GM11168 (cell line): Measurements from ENCODE around the gene DACT1.
"Not testable (repeated sequence)": the region's sequence is repeated elsewhere in the genome, so short reads cannot be mapped to it uniquely, and the experiment has no call there.

Experiments used
- in situ Hi-C: fragments of 300-500 bp; cut with MboI; formaldehyde crosslinking; loops from one replicate; pipeline ENCODE4 v1.12.0; 2022; ENCODE audit warnings: low sequenced_read_pairs; ENCODE audit not compliant: unreplicated experiment

DACT1 gene, protein sequence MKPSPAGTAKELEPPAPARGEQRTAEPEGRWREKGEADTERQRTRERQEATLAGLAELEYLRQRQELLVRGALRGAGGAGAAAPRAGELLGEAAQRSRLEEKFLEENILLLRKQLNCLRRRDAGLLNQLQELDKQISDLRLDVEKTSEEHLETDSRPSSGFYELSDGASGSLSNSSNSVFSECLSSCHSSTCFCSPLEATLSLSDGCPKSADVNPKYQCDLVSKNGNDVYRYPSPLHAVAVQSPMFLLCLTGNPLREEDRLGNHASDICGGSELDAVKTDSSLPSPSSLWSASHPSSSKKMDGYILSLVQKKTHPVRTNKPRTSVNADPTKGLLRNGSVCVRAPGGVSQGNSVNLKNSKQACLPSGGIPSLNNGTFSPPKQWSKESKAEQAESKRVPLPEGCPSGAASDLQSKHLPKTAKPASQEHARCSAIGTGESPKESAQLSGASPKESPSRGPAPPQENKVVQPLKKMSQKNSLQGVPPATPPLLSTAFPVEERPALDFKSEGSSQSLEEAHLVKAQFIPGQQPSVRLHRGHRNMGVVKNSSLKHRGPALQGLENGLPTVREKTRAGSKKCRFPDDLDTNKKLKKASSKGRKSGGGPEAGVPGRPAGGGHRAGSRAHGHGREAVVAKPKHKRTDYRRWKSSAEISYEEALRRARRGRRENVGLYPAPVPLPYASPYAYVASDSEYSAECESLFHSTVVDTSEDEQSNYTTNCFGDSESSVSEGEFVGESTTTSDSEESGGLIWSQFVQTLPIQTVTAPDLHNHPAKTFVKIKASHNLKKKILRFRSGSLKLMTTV

DNA sequence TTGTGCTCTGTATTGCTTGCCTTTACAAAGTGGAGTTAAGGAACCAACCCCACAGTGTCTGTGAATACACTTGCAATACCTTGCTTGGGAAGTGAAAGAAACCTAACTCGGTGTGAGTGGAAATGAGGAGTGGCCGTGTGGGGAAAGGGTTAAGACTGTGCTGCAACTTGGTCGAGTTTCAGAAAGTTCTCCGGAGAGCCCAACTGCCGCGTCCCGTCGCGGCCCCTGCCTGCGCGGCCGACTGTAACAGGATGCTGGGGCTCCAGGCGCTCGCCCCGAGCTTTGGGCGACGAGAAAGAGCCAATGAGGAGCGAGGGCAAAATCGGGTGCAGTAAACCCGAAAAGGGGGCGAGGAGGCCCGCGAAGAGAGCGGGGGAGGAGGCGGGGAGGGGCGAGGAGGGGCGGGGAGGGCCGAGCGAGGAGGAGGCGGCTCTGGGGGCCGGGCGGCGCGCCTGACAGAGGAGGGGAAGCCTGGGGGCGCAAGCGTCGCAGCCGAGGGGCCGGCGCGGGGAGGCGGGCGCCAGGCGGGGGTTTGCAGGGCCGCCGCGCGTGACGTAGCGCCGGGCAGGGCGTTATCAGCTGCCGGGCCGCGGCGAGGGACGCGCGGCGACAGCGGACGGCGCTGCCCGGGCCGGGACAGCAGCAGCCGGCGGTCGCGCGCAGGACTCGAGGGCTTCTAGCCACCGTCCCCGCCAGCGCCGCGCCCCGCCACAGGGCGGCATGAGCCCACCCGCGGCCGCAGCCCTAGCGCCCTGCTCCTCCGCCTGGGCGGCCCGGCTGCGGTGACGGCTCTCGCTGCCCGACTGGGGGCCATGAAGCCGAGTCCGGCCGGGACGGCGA lies at the start of gene DACT1:
Gene DACT1, plus strand, starts transcription at position 572 of the 840 bp plus-strand sequence. Its CDS starts 241 bp downstream, at position 813.
- in situ Hi-C loops, result no loop called here

GRCh38 chr14:58588321-58588720 lies 49.4 kb upstream of the DACT1 start:
- in situ Hi-C loops, result not testable (repeated sequence)

GRCh38 chr14:58593977-58594376 lies 43.8 kb upstream of the DACT1 start:
- in situ Hi-C loops, result no loop called here

DNA sequence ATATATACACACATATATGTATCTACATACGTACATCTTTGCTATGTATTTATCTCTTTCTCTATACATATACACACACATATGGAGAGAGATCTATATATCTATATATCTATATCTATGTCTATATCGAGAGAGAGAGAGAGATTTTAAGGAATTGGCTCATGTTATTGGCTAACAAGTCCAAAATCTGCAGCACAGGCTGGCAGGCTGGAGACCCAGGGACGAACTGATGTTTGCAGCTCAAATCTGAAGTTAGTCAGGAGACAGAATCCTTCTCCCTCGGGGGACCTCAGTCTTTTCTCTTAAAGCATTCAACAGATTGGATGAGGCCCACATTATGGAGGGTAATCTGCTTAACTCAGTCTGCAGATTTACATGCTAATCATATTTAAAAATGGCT lies 40.7 kb upstream of the DACT1 start:
- in situ Hi-C loops, result no loop called here

DNA sequence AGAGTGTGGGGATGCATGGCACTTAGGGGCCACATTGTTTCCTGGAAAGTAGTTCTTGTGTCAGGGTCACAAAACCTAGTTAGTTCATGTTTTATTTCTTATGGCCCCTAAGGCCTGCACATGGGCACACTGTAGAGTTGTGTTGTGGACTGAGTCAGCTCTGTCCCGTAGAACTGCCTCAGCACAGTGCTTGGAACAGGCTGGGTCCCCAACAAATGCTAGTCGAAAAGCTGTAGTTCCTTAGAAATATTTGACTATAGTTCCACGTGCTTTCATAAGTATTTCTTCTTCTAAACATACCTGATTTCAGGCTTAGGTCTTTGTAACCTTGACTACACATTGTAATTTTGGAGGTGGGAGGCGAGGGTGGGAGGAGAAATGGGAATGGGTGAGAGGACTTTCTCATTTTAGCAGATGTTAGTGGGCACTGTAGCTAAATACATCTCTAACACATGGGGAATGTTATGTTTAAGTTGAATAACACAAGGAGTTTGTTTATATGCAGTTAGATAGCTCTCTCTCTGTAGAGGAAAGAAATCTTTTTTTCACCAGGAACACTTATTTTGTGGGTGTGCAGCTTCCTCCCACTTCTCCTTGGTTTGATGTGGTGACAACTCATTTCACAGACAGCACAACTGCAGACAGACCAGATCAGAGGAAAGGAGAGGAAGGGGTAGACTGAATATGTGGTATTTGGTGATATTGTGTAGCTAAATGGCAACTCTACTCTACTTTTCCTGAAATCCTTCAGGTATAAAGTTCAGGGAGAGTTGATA lies 39.5 kb upstream of the DACT1 start:
- in situ Hi-C loops, result no loop called here

- in situ Hi-C loops, result no loop called here
Measured at GRCh38 chr14:58598804-58599525, 38.8 kb upstream of the DACT1 start.

DNA sequence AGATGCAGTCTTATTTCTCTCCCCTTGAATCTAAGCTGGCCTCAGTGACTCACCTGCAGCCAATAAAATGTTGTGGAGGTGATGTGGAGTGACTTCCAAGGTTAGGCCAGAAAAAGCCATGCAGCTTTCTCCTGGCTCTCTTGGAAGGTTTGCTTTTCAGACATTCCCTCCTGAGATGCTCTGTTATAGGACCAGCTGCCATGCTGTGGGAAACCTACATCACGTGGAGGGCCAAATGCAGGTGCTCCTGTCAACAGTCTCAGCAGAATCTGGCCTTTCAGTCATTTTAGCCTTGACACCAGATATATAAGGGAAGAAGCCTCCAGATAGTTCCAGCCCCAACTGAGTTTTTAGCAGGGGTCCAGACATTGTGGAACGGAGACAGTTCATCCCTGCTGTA lies 38.1 kb upstream of the DACT1 start:
- in situ Hi-C loops, result no loop called here

- in situ Hi-C loops, result no loop called here
Measured at GRCh38 chr14:58605465-58605864, 32.3 kb upstream of the DACT1 start.

- in situ Hi-C loops, result no loop called here
Measured at GRCh38 chr14:58607131-58607951, 30.4 kb upstream of the DACT1 start.

GRCh38 chr14:58607952-58608317 lies 29.8 kb upstream of the DACT1 start:
- in situ Hi-C loops, result no loop called here

GRCh38 chr14:58617619-58618018 lies 20.1 kb upstream of the DACT1 start:
- in situ Hi-C loops, result no loop called here

GRCh38 chr14:58620011-58620410 lies 17.8 kb upstream of the DACT1 start:
- in situ Hi-C loops, result no loop called here

GRCh38 chr14:58625438-58625837 lies 12.3 kb upstream of the DACT1 start:
- in situ Hi-C loops, result no loop called here

- in situ Hi-C loops, result no loop called here
Measured at GRCh38 chr14:58626431-58626831, 11.3 kb upstream of the DACT1 start.

DNA sequence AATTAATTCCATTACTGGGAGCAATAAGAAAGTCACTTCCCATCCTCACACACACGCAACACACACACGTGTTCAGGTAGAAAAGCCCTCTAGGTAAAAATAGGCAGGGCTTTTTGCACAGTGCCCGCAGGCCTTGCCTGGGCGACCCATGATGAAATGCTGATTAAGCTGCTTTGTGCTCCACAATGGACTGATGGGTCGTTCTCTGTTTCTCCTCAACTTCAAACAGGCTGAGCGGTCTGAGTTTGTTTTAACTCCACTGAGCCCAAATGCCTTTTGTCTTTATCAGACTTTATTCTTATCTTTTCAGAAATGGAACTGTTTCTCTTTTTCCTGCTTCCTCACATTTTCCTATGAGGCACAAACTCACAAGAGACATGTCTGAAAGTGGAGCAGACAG lies 9.4 kb upstream of the DACT1 start:
- in situ Hi-C loops, result no loop called here

DNA sequence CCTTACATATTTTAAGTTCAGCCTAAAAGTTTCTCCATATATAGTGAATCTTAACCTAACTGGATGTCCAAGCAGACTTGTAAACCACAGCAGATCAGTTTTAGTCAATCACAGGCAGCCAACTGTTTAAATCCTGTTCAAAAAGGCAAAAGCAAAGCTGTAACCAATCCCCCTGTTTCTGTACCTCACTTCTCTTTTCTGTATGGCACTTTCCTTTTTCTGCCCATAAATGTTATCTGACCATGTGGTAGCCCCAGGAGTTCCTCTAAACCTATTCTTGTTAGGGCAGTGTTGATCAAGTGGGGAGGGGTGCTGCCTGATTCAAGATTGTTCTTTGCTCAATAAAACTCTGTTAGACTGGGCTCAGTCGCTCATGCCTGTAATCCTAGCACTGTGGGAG lies 8.5 kb upstream of the DACT1 start:
- in situ Hi-C loops, result no loop called here

DNA sequence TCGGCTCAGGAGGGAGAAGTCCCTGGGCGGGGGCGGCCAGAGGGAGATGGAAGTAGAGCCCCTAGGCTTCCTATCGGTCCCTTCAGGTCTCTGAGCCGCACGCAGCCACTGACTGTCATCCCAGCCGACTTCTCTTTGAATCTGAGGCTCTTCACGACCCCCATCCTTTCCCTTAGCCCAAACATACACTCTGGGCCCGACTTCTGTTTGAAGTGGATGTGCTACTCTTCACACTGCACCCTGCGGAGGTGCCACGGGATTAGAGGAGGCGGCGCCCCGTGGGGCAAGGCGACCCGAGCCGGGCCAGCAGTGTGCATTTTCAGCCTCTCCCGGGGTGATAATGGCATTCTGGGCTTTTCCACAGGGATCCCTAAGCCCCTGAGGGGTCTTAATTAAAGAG lies 6.0 kb upstream of the DACT1 start:
- in situ Hi-C loops, result no loop called here

- in situ Hi-C loops, result no loop called here
Measured at GRCh38 chr14:58633831-58634230, 3.9 kb upstream of the DACT1 start.
